Testis (tissue), 3 donors: ENCODE measurements around the gene BCL2L1. TPM values are rescaled to one million over a fixed set of nuclear protein-coding genes. Genes with fewer than 3 reads are reported as not detected.

Source experiments
- DNase-seq: peaks from one replicate; pipeline ENCODE4 v3.0.0-alpha.2; 2019
- H3K27ac ChIP-seq, 2 donors: fragments of 200-600 bp; sonication (generic); one replicate each; pipeline ENCODE4 v1.5.1; 2019
- H3K27me3 ChIP-seq: fragments of 200-600 bp; sonication (generic); one replicate; pipeline ENCODE4 v1.5.1; 2019
- H3K36me3 ChIP-seq: fragments of 200-600 bp; sonication (generic); one replicate; pipeline ENCODE4 v1.5.1; 2017; ENCODE audit warnings: low read depth; ENCODE audit errors: missing control alignments
- H3K4me1 ChIP-seq: fragments of 200-600 bp; sonication (generic); one replicate; pipeline ENCODE4 v1.5.1; 2019
- H3K4me3 ChIP-seq, 2 donors: fragments of 200-600 bp; sonication (generic); one replicate each; pipeline ENCODE4 v1.5.1; 2017 to 2019
- H3K9me3 ChIP-seq: fragments of 200-600 bp; sonication (generic); one replicate; pipeline ENCODE4 v1.5.1; 2017
- POLR2A ChIP-seq: fragments of 450-650 bp; IDR thresholded peaks from one replicate; pipeline ENCODE4 v1.6.1; 2017; ENCODE audit warnings: antibody characterized with exemption, mild to moderate bottlenecking, moderate library complexity
- WGBS, 2 donors: methylation state at CpG; one replicate each; pipeline ENCODE4 v1.1.5; 2018; 5-methylcytosine and 5-hydroxymethylcytosine counted together
- intact Hi-C: fragments of 100-400 bp; cut with DNase I; formaldehyde crosslinking; loops from one replicate; pipeline ENCODE4 v1.15.1; 2023; ENCODE audit warnings: low total_unique reads
- polyA plus RNA-seq: library from polyadenylated mRNA; stranded (reverse); fragments of 350-450 nt; fragmentation: Illumina TruSeq; extraction: RNeasy Lipid Tissue Mini Kit (QIAGEN cat#74804); gene quantifications from one replicate; pipeline ENCODE4 v1.2.3, GENCODE V29; 2014; ENCODE audit warnings: low read depth, low replicate concordance; ENCODE audit not compliant: insufficient read depth
- total RNA-seq, 2 donors: library from RNA; depleted of rRNA; stranded (reverse); fragments of >200 nt; gene quantifications; one replicate each; pipeline ENCODE4 v1.2.3, GENCODE V29; 2016
- TF ChIP-seq, protein P1 (sequence below), 3 experiments: fragments of 450-650 bp in 2 of 3; fragments of 200-600 bp in 1 of 3; sonication (generic) in 1 of 3; IDR thresholded peaks; one replicate each; pipeline ENCODE4 v1.5.1; 2016 to 2019; ENCODE audit warnings: antibody characterized with exemption in 3 of 3, mild to moderate bottlenecking in 2 of 3, moderate library complexity in 1 of 3

Gene BCL2L1
- total and polyA plus RNA-seq, 3 donors from 2014 or later = 83.0 to 122 (median 84.7) TPM

DNA sequence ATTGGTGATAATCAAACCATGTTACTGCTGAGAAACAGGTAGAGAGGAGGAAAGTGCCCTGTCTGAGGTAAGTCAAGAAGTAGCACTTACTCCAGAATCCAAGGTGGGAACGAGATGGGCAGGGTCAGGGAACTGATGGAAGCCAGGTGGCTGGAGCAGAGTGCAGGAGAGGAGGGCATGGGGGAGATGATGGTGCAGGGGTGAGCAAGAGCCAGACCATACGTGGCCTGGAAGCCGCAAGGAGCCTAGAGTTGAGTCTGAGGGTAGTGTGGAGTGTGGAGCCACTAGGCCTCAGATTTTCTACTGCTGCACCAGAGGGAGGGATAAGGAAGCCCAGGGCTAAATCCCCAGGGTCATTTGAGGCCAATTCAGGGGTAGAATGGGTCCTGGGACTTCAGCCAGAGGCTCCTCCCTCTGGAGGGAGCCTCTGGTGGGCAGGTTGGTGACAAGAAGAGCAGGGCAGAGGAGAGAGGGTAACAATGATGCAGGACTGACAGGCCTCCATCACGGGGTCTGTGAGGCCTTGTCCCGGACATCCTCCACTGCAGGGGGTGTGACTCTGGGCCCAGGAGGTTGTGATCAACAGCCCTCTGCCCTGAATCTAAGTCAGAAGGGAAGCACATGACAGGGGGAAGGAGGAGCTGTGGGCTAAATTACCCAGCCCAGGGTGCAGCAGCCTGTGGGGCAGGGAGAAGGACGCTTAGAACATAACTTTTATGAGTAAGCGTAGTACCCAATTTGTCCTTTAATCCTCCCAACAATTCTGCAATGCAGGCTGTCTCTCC, 56.2 kb downstream of the BCL2L1 start:
- WGBS, 2 donors = 51 to 68% methylated on average over 6 to 7 of the region's 7 CpGs
- H3K27ac ChIP-seq = peak overlapping the region; percentile 65 to 74
- DNase-seq = peak; percentile 48
- no peaks in the 10 kb centered on the region for H3K27me3 ChIP-seq
- intact Hi-C loops = no loop called here
- no peak for TF ChIP-seq POLR2A
- TF ChIP-seq, protein P1, sequence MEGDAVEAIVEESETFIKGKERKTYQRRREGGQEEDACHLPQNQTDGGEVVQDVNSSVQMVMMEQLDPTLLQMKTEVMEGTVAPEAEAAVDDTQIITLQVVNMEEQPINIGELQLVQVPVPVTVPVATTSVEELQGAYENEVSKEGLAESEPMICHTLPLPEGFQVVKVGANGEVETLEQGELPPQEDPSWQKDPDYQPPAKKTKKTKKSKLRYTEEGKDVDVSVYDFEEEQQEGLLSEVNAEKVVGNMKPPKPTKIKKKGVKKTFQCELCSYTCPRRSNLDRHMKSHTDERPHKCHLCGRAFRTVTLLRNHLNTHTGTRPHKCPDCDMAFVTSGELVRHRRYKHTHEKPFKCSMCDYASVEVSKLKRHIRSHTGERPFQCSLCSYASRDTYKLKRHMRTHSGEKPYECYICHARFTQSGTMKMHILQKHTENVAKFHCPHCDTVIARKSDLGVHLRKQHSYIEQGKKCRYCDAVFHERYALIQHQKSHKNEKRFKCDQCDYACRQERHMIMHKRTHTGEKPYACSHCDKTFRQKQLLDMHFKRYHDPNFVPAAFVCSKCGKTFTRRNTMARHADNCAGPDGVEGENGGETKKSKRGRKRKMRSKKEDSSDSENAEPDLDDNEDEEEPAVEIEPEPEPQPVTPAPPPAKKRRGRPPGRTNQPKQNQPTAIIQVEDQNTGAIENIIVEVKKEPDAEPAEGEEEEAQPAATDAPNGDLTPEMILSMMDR (IDR thresholded peaks at IDR 0.05) = no peak
- no peaks in the 10 kb centered on the region for H3K36me3 ChIP-seq
- H3K4me1 ChIP-seq = peaks cover 72% of the 10 kb centered on the region
- H3K9me3 ChIP-seq = no peaks in the 10 kb centered on the region
- no peak overlapping the region for H3K4me3 ChIP-seq

DNA sequence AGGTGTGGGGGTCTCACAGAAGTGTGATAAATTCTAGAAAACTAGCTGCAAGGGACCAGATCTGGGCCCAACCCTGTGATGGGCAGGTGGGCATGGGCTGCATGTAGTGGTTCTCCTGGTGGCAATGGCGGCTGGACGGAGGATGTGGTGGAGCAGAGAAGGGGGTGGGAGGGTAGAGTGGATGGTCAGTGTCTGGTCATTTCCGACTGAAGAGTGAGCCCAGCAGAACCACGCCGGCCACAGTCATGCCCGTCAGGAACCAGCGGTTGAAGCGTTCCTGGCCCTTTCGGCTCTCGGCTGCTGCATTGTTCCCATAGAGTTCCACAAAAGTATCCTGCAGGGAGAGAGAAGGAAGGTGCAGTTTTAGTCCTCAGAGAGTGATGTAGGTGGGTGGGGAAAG, 56.9 kb downstream of the BCL2L1 start:
- Histone ChIP-seq H3K27me3 (no peaks in the 10 kb centered on the region), H3K27ac (peak overlapping the region in 1 of 2 donors; percentile 74), H3K4me3 (no peak overlapping the region), H3K9me3 (no peaks in the 10 kb centered on the region), H3K36me3 (no peaks in the 10 kb centered on the region), H3K4me1 (peaks cover 67% of the 10 kb centered on the region)
- DNase-seq = no peak
- TF ChIP-seq, protein P1 (IDR thresholded peaks at IDR 0.05) = no peak
- TF ChIP-seq POLR2A = no peak
- intact Hi-C loops = no loop called here
- WGBS, 2 donors = 92 to 98% methylated on average over 10 of the region's 10 CpGs

DNA sequence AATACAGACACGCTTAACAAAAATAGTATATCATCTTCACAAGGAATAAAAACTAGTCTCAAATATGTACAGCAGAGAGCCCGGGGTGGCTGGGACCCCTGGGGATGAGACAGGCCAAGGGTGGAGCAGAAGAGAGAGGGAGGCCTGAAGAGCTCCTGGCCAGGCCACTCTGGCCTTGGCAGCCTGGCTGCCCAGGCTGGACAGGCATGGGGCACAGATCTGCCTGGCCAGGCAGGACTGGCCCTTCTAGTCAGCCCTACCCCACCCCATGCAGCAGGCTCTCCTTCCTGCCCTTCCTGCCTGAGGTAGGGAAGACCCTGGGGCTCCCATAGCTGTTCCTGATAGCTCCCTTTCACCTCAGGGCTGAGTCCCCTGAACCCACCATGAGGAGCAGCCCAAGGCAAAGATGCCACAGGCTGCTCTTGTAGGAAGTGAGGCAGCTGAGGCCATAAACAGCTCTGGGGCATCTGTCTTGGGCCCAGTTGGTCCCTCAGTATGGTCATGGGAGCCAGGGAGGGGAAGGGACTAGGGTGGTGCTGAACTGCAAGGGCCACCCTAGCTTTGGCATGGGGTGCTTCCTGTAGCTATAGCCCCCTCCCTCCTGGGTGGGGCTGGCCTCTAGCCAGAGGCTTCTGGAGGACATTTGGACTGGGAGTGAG, 57.8 kb downstream of the BCL2L1 start:
- TF ChIP-seq, protein P1 (IDR thresholded peaks at IDR 0.05) = no peak
- no peak for TF ChIP-seq POLR2A
- Histone ChIP-seq H3K27me3 (no peaks in the 10 kb centered on the region), H3K4me3 (no peak overlapping the region), H3K4me1 (peaks cover 58% of the 10 kb centered on the region), H3K36me3 (no peaks in the 10 kb centered on the region), H3K27ac (peak overlapping the region; percentile 45 to 74), H3K9me3 (no peaks in the 10 kb centered on the region)
- intact Hi-C loops = no loop called here
- DNase-seq = no peak
- WGBS, 2 donors = 41 to 63% methylated on average over 2 of the region's 2 CpGs

DNA sequence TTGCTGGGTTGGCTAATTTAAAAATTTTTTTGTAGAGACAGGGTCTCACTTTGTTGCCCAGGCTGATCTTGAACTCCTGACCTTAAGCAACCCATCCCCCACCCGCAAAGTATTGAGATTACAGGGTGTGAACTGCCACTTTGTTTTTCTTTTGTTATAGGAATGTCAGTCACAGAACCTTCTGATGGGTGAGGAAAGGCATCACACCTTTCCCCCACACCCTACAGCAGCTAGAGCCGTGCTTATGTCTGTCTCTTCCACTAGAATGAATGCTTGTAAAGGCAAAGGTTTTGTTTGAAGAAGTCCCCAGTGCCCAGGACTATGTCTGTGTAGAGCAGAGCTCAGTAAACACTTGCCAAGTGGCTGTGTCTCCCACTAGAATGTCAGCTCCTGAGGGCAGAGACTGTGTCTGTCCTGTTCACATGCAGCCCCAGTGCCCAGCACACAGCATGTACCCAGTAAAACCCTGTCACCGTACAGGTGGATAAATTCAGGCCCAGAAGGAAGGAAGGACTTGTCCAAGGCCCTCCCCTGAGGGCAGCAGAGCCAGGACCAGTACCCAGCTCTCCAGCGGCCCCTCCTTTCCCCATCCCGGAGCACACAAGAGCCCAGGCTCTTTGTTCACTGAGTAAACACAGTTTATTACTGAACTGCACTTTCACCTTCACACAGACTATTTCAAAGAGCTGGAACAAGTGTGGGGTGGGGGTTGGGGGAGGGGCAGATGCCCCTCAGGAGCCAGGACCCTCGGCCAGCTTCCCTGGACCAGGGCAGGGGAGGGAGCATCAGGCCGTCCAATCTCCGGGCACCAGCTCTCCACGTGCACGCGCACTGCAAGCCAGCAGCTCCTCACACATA, 58.6 kb downstream of the BCL2L1 start:
- 47 to 50% methylated on average over 11 of the region's 11 CpGs for WGBS, 2 donors
- Histone ChIP-seq H3K36me3 (no peaks in the 10 kb centered on the region), H3K4me1 (peaks cover 53% of the 10 kb centered on the region), H3K27ac (peak overlapping the region; percentile 45 to 74), H3K9me3 (no peaks in the 10 kb centered on the region), H3K27me3 (no peaks in the 10 kb centered on the region), H3K4me3 (no peak overlapping the region)
- no peak for TF ChIP-seq POLR2A
- TF ChIP-seq, protein P1 (IDR thresholded peaks at IDR 0.05) = no peak
- DNase-seq = no peak
- intact Hi-C loops = no loop called here
